Measurements from ENCODE around the gene TP63. TPM values are rescaled to one million over a fixed set of nuclear protein-coding genes. Genes with fewer than 3 reads are reported as not detected.

TP63 gene
- total RNA-seq, result 25.5 to 28.6 TPM (median 25.9 TPM) in 3 replicates

DNA sequence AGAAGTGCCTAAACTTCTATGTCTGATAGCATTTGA is at the start of gene TP63:
TSS of gene TP63 (plus strand) at position 17 of the 36 bp plus-strand sequence. CDS start 127 bp downstream, outside the sequence.
- H3K4me1 Mint-ChIP-seq, result no peaks in the 10 kb centered on the region
- TF ChIP-seq, protein P1, sequence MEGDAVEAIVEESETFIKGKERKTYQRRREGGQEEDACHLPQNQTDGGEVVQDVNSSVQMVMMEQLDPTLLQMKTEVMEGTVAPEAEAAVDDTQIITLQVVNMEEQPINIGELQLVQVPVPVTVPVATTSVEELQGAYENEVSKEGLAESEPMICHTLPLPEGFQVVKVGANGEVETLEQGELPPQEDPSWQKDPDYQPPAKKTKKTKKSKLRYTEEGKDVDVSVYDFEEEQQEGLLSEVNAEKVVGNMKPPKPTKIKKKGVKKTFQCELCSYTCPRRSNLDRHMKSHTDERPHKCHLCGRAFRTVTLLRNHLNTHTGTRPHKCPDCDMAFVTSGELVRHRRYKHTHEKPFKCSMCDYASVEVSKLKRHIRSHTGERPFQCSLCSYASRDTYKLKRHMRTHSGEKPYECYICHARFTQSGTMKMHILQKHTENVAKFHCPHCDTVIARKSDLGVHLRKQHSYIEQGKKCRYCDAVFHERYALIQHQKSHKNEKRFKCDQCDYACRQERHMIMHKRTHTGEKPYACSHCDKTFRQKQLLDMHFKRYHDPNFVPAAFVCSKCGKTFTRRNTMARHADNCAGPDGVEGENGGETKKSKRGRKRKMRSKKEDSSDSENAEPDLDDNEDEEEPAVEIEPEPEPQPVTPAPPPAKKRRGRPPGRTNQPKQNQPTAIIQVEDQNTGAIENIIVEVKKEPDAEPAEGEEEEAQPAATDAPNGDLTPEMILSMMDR (IDR thresholded peaks at IDR 0.05; ENCODE audit: unreplicated experiment), result no peak
- no peaks in the 10 kb centered on the region for H3K27me3 Mint-ChIP-seq (ENCODE audit: low read depth)
- no peaks in the 10 kb centered on the region for H3K9me3 Mint-ChIP-seq
- H3K4me3 Mint-ChIP-seq, result no peak within 1 kb of the TSS
- no peak for DNase-seq (ENCODE audit: low spot score in 2 of 2, unreplicated experiment in 2 of 2)
- H3K27ac Mint-ChIP-seq, result no peak within 1 kb of the TSS
- no peaks in the 10 kb centered on the region for H3K36me3 Mint-ChIP-seq

DNA sequence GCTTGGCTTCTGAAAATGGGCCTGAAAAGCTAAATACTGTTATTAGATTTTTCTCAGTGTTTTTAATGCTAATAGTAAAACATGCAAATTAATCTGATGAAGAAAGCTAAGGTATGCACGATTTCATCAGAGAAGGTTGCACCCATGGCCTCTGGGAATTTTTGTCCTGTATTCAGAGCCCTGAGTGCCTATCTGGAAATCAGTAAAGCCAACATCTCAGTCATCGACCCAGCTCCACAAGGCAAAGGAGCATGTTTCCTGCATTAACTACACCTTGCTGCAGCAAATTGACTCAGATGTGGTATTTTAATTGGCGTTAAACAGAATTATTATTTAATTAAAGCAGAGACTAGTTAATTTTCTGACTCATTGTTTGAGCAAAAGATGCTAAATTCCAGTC is 49.0 kb upstream of the TP63 start:
- H3K27me3 Mint-ChIP-seq (ENCODE audit: low read depth), result peaks cover 2% of the 10 kb centered on the region
- H3K4me1 Mint-ChIP-seq, result no peaks in the 10 kb centered on the region
- H3K36me3 Mint-ChIP-seq, result no peaks in the 10 kb centered on the region
- H3K9me3 Mint-ChIP-seq, result peaks cover 2% of the 10 kb centered on the region
- no peak for DNase-seq (ENCODE audit: low spot score in 2 of 2, unreplicated experiment in 2 of 2)
- no peak overlapping the region for H3K27ac Mint-ChIP-seq
- TF ChIP-seq, protein P1 (IDR thresholded peaks at IDR 0.05; ENCODE audit: unreplicated experiment), result no peak
- H3K4me3 Mint-ChIP-seq, result no peak overlapping the region

DNA sequence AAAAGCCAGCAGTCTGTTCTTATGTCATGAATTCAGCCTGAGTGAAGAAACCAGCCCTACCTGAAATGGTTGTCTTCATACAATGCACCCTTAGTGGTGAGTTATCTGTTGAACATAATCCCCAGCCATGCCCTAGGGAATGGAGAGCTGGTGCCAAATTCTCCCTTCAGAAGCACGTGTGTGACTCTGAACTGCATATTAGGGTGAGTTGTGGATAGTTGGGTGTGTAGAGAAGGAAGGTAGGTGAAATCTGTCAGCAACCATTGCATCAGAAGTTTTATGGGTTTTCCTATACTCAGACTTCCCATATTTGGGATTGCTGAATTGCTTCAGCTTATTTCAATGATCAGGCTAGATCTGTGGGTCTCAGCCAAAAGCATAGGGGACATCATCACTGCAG is 46.5 kb upstream of the TP63 start:
- TF ChIP-seq, protein P1 (IDR thresholded peaks at IDR 0.05; ENCODE audit: unreplicated experiment), result no peak

DNA sequence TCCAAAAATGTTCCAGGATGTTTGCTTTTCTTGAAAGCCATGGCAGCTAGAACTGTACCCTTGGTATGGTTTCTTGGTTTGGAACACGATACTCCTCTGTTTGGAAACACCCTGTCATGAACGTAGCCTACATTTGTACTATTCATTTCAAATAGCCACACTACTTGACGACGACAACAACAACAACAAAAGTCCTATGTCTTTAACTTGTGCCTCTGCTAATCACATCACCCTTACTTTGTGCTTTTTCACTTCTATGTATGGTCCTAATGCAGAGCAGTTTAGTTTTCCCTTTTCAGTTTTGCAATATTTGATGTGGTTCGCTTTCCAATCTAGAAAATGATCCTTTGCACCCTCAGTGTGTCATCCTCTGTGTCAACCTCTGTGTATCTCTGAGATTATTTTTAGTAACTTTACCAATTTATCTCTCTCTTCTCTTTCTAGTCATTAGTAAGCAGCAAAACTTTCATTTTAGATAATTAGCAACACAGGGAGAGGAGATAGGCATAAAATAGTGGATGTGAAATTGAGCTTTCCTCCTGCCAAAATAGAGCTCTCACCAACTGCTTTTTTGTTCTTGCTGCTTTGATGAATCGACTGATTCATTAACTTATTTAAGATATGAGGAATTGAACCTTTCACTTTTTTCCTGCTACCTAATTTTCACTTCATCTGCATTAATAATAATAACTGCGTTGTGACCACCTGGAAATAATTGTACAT is 44.1 kb upstream of the TP63 start:
- TF ChIP-seq, protein P1 (IDR thresholded peaks at IDR 0.05; ENCODE audit: unreplicated experiment), result no peak
- Mint-ChIP-seq H3K27ac (no peak overlapping the region), H3K4me3 (no peak overlapping the region), H3K27me3 (ENCODE audit: low read depth) (no peaks in the 10 kb centered on the region), H3K36me3 (peaks cover 3% of the 10 kb centered on the region), H3K9me3 (peaks cover 12% of the 10 kb centered on the region), H3K4me1 (peaks cover 2% of the 10 kb centered on the region)
- DNase-seq (ENCODE audit: low spot score in 2 of 2, unreplicated experiment in 2 of 2), result no peak

More for the DNA sequence above, 46.5 kb upstream of the TP63 start:
- peaks cover 2% of the 10 kb centered on the region for H3K9me3 Mint-ChIP-seq
- DNase-seq (ENCODE audit: low spot score in 2 of 2, unreplicated experiment in 2 of 2), result no peak
- no peaks in the 10 kb centered on the region for H3K36me3 Mint-ChIP-seq
- H3K27ac Mint-ChIP-seq, result no peak overlapping the region
- peaks cover 2% of the 10 kb centered on the region for H3K4me1 Mint-ChIP-seq
- H3K4me3 Mint-ChIP-seq, result no peak overlapping the region
- no peaks in the 10 kb centered on the region for H3K27me3 Mint-ChIP-seq (ENCODE audit: low read depth)

DNA sequence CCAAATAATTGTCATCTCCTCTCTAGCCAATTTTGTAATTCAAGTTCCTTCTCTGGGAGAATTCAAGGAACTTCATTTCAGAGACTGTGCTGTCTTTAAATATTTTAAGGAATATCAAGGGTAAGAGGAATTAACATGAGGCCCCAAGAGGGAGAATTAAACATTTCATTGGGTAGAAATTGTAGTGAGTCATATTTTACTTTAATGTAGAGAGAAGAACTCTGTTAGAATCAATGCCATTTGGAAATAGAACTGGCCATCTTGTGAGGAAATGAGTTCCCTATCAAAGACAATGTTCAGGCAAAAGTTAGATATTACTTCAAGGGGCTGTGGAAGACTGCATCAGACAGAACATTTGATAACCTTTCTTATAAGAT is 43.5 kb upstream of the TP63 start:
- no peak overlapping the region for H3K4me3 Mint-ChIP-seq
- no peak overlapping the region for H3K27ac Mint-ChIP-seq
- H3K36me3 Mint-ChIP-seq, result peaks cover 5% of the 10 kb centered on the region
- no peaks in the 10 kb centered on the region for H3K27me3 Mint-ChIP-seq (ENCODE audit: low read depth)
- peaks cover 17% of the 10 kb centered on the region for H3K9me3 Mint-ChIP-seq
- TF ChIP-seq, protein P1 (IDR thresholded peaks at IDR 0.05; ENCODE audit: unreplicated experiment), result no peak
- peaks cover 2% of the 10 kb centered on the region for H3K4me1 Mint-ChIP-seq
- no peak for DNase-seq (ENCODE audit: low spot score in 2 of 2, unreplicated experiment in 2 of 2)

DNA sequence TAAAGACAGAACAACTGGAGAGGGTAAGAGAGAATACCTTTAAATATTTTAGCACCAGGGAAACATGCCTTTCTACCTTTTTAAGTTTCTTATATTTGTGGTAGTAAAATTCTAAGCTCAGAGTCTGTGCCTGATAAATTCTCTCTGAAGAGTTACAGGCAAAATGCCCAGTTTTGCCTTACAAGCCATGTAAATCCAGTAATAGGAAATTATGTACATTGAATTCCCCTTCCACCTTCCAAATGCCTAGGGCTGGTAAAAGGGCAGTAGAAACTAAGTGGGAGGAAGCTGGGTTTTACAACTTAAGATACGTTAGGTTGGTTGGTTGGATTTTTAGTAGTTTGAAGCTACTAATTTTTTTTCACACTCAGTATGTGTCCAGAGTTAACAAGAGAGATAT is 43.1 kb upstream of the TP63 start:
- Mint-ChIP-seq H3K4me3 (no peak overlapping the region), H3K9me3 (peaks cover 17% of the 10 kb centered on the region), H3K4me1 (peaks cover 2% of the 10 kb centered on the region), H3K27me3 (ENCODE audit: low read depth) (no peaks in the 10 kb centered on the region), H3K27ac (no peak overlapping the region), H3K36me3 (peaks cover 5% of the 10 kb centered on the region)
- TF ChIP-seq, protein P1 (IDR thresholded peaks at IDR 0.05; ENCODE audit: unreplicated experiment), result no peak
- no peak for DNase-seq (ENCODE audit: low spot score in 2 of 2, unreplicated experiment in 2 of 2)

All from mesothelial cell of epicardium (in vitro differentiated cells).